GM12872 (cell line): Measurements from ENCODE around the gene B3GALT6.

ENCODE experiments used
- CTCF ChIP-seq: IDR thresholded peaks from 3 replicates; pipeline ENCODE4 v1.5.1; 2011; ENCODE audit warnings: low read depth, mild to moderate bottlenecking, low read length, moderate library complexity; ENCODE audit not compliant: insufficient read depth

Gene B3GALT6

GRCh38 chr1:1238702-1239178, 6.7 kb downstream of the B3GALT6 start:
- no peak for TF ChIP-seq CTCF

- no peak for TF ChIP-seq CTCF
These were observed 7.2 kb downstream of the B3GALT6 start for GRCh38 chr1:1239227-1239613.

- no peak for TF ChIP-seq CTCF
These were observed 7.7 kb downstream of the B3GALT6 start for GRCh38 chr1:1239614-1240347.

- TF ChIP-seq CTCF = no peak
These were observed 8.3 kb downstream of the B3GALT6 start for GRCh38 chr1:1240348-1240732.

DNA sequence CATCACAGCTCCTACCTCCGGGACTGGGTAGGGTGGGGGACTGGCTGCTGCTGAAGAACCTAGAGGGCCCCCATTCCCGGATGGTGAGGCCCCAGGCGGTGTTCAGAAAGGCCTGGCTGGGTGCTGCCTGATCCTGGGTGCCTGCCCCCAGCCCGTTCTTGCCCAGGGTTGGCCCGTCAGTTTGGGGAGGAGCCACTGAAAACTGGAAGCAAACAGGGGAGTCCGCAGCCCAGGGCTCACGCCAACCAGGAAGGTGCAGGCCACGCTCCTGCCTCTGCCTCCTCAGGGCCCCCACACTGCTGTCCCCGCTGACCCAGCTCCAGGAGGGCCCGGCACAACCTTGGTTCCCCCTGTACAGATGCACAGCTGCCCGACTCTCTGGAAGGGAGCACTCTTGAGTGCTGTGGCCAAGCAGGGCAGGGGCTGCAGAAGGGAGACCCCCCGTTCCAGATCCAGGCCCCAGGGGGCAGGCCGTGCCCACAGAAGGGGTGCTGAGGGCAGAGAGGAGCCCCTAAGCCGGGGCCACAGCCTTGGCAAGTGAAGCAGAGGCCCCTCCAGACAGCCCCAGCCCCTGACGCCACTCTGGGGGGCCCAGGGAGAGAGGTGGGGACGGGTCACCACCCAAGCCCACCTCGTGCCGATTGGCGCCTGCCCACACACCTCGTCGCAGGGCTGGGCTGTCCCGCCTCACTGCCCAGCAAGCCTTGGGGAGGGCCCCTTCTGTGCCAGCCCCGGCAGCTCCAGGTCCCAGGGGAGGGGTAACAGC, 9.0 kb downstream of the B3GALT6 start:
- no peak for TF ChIP-seq CTCF

DNA sequence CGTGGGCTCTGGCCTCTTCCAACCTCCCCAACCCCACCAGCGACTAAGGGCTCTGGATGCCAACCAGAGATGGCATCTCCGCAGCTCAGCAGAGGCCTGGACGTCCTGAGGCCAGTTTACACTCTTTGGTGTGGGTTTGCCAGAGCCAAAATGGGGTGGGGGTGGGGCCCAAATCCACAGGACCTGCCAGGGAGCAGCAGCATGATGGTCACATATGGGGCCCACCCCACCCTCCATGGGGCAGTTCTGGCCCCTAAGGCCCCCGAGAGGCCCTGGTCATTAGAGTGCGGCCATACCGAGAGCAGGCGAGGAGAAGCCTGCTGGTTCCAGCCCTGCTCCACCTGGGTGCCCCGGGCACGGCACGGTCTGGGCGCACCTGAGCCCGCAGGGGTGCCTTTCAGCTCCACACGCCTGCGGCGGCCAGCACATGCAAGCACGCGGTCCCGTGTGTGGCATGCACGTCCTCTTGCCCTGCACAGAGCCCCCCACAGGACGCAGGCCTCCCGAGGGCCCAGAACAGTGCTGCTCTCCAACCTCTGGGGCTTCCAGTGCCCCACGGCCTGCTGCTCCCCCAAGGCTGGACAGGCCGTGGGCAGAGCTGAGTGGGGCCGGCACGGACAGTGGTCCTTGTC, 9.7 kb downstream of the B3GALT6 start:
- TF ChIP-seq CTCF = no peak
